Chondrocyte (in vitro differentiated cells): ENCODE results near the gene IL20RB. TPM values are rescaled to one million over a fixed set of nuclear protein-coding genes. Genes with fewer than 3 reads are reported as not detected.
A peak's percentile ranks its signal among the peaks of the same experiment; 100 is the strongest.
"Not testable (repeated sequence)": the region's sequence is repeated elsewhere in the genome, so short reads cannot be mapped to it uniquely, and the experiment has no call there.

Experiments
- DNase-seq: peaks from one replicate; pipeline ENCODE4 v3.0.0; 2021; ENCODE audit warnings: mixed read lengths, low spot score
- H3K27ac Mint-ChIP-seq: one replicate; pipeline ENCODE4 v1.8.0; 2021; ENCODE audit warnings: mild to moderate bottlenecking, moderate library complexity, mixed read lengths; ENCODE audit not compliant: unreplicated experiment
- H3K27me3 Mint-ChIP-seq: 2 replicates; pipeline ENCODE4 v1.8.0; 2021; ENCODE audit warnings: low read depth, mixed read lengths
- H3K36me3 Mint-ChIP-seq: 2 replicates; pipeline ENCODE4 v1.8.0; 2021; ENCODE audit warnings: low read depth, mixed read lengths
- H3K4me1 Mint-ChIP-seq: 2 replicates; pipeline ENCODE4 v1.8.0; 2021; ENCODE audit warnings: low read depth, mild to moderate bottlenecking, mixed read lengths
- H3K4me3 Mint-ChIP-seq: one replicate; pipeline ENCODE4 v1.8.0; 2021; ENCODE audit warnings: mild to moderate bottlenecking, moderate library complexity, mixed read lengths; ENCODE audit not compliant: unreplicated experiment
- H3K9me3 Mint-ChIP-seq: 2 replicates; pipeline ENCODE4 v1.8.0; 2021; ENCODE audit warnings: low read depth, mixed read lengths
- total RNA-seq: library from RNA; stranded (reverse); gene quantifications from 3 replicates; pipeline ENCODE4 v1.2.1, GENCODE V29; 2021
- TF ChIP-seq, protein P1 (sequence below): fragments of 200-600 bp; sonication (generic); IDR thresholded peaks from 2 replicates; pipeline ENCODE4 v1.5.0; 2021; ENCODE audit warnings: antibody characterized with exemption, mild to moderate bottlenecking, moderate library complexity

The IL20RB gene
- total RNA-seq, 1 donor from 2014 or later = 0.92 TPM

DNA sequence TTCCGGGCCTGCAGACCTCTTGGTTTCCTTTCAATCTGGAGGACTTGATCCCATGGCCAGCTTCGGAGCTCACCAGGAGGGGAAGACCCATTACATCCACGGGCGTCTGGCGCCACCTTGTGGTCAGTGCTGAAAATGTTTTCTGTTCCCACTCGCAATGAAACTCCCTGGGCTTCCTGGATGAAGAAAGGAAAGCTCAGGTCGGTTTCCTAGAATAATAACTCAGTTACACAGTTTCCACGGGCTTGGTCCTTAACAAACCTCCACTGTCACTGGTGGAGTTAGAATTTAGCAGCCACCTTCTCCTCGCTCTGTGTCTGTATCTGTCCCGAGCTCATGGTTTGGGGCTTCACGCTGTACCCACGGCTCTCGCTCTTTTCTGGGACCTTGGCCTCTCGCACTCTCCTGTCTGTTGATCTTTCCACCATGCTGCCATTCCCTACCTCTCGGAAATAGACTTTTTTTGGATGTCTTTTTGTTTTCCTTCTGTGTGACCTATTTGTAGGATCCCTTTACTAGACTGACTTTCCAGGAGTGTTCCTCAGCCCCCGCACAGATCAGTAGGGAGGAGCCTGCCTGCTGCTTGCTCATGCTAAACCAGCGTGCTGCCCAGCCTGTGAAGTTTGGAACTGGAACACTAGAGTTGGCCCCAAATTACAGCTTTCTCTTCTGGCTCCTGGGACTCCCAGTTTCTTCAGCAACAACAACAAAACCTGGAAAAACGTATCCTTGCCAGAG is 56.3 kb downstream of the IL20RB start:
- TF ChIP-seq, protein P1, sequence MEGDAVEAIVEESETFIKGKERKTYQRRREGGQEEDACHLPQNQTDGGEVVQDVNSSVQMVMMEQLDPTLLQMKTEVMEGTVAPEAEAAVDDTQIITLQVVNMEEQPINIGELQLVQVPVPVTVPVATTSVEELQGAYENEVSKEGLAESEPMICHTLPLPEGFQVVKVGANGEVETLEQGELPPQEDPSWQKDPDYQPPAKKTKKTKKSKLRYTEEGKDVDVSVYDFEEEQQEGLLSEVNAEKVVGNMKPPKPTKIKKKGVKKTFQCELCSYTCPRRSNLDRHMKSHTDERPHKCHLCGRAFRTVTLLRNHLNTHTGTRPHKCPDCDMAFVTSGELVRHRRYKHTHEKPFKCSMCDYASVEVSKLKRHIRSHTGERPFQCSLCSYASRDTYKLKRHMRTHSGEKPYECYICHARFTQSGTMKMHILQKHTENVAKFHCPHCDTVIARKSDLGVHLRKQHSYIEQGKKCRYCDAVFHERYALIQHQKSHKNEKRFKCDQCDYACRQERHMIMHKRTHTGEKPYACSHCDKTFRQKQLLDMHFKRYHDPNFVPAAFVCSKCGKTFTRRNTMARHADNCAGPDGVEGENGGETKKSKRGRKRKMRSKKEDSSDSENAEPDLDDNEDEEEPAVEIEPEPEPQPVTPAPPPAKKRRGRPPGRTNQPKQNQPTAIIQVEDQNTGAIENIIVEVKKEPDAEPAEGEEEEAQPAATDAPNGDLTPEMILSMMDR = peak; percentile 96
- no peak for DNase-seq
- Mint-ChIP-seq H3K27ac (peak overlapping the region; percentile 29), H3K9me3 (peaks cover 2% of the 10 kb centered on the region), H3K4me1 (peaks cover 19% of the 10 kb centered on the region), H3K36me3 (no peaks in the 10 kb centered on the region), H3K4me3 (peak overlapping the region; percentile 62), H3K27me3 (no peaks in the 10 kb centered on the region)

DNA sequence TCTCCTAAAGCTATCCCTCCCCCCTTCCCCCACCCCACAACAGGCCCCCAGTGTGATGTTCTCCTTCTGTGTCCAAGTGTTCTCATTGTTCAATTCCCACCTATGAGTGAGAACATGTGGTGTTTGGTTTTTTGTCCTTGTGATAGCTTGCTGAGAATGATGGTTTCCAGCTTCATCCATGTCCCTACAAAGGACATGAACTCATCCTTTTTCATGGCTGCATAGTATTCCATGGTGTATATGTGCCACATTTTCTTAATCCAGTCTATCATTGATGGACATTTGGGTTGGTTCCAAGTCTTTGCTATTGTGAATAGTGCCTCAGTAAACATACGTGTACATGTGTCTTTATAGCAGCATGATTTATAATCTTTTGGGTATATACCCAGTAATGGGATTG is 59.5 kb downstream of the IL20RB start:
- not testable (repeated sequence) for DNase-seq, H3K9me3 Mint-ChIP-seq, H3K27ac Mint-ChIP-seq, H3K36me3 Mint-ChIP-seq, H3K4me3 Mint-ChIP-seq, H3K27me3 Mint-ChIP-seq
- peaks cover 12% of the 10 kb centered on the region for H3K4me1 Mint-ChIP-seq

- no peak overlapping the region for H3K4me3 Mint-ChIP-seq
- H3K27ac Mint-ChIP-seq = no peak overlapping the region
- no peaks in the 10 kb centered on the region for H3K36me3 Mint-ChIP-seq
- no peak for DNase-seq
- TF ChIP-seq, protein P1 = no peak
- peaks cover 2% of the 10 kb centered on the region for H3K9me3 Mint-ChIP-seq
- no peaks in the 10 kb centered on the region for H3K4me1 Mint-ChIP-seq
- H3K27me3 Mint-ChIP-seq = no peaks in the 10 kb centered on the region
These were observed 62.5 kb downstream of the IL20RB start for GRCh38 chr3:137020315-137020714.

DNA sequence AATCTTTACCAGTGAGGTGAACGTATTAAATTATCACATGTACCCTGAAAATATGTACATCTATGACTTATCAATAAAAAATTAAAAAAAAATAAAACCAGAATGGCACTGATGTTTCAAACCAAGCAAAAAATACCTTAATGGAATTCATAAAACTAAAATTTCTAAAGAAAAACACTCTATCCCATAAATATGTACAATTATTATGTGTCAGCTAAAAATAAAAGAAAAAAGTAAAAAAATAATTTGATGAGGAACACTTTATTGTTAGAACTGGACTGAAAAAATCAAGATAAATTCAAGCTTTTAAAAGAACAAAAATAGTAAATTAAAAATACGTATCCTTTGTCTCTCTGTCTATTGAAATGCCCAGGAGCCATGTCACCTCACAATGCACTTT is 63.1 kb downstream of the IL20RB start:
- Mint-ChIP-seq H3K4me1 (no peaks in the 10 kb centered on the region), H3K27ac (no peak overlapping the region), H3K9me3 (peaks cover 2% of the 10 kb centered on the region), H3K36me3 (no peaks in the 10 kb centered on the region), H3K4me3 (no peak overlapping the region), H3K27me3 (no peaks in the 10 kb centered on the region)
- no peak for DNase-seq
- TF ChIP-seq, protein P1 = no peak

DNA sequence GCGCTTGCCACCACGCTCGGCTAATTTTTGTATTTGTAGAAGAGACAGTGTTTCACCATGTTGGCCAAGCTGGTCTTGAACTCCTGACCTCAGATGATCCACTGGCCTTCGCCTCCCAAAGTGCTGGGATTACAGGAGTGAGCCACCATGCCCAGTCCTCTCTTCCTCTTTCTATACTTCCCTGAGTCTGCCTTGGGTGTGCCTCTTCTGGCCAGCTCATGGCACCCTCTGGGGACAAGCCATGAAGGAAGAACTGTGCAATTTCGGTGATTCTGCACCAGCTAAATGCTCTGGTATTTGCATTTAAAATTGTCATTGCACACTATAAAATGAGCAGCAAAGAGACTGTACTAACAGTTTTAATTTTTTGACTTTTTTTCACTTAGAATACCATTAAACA is 66.6 kb downstream of the IL20RB start:
- Mint-ChIP-seq H3K4me1 (no peaks in the 10 kb centered on the region), H3K36me3 (no peaks in the 10 kb centered on the region), H3K27me3 (no peaks in the 10 kb centered on the region), H3K9me3 (no peaks in the 10 kb centered on the region), H3K4me3 (no peak overlapping the region), H3K27ac (no peak overlapping the region)
- TF ChIP-seq, protein P1 = no peak
- no peak for DNase-seq

DNA sequence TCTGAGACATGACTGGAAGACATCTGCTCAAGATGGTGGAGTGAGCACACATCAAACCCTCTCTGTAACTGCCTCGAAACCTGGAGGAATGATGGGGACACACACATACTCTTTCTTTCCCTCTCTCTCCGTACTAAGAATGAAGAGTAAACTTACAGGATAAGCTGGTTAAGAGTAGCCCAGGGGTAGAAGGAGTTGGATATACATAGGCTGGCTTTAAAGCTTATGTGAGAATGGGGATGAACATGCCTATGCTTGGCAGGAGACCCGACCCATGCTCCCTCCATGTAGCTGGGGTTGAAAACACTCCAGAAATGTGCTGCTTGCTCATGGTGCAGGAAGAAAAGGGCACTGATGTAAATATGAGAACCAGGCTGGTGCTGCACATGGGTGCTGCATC is 68.9 kb downstream of the IL20RB start:
- Mint-ChIP-seq H3K4me3 (no peak overlapping the region), H3K9me3 (no peaks in the 10 kb centered on the region), H3K36me3 (no peaks in the 10 kb centered on the region), H3K27ac (no peak overlapping the region), H3K27me3 (peaks cover 8% of the 10 kb centered on the region), H3K4me1 (no peaks in the 10 kb centered on the region)
- TF ChIP-seq, protein P1 = no peak
- DNase-seq = no peak
